ENCODE results near the gene GPAM. TPM values are rescaled to one million over a fixed set of nuclear protein-coding genes. Genes with fewer than 3 reads are reported as not detected.

Gene GPAM
- polyA plus RNA-seq, 1 of the 3 experiments (the other 2 are of a cell fraction): 2.1 TPM

GRCh38 chr10:112159469-112159868 lies 24.1 kb downstream of the GPAM start:
- no peak overlapping the region for H3K27ac ChIP-seq (ENCODE audit: low read depth in 2 of 2, low read length in 1 of 2)
- H3K9me3 ChIP-seq: no peaks in the 10 kb centered on the region
- H3K27me3 ChIP-seq (ENCODE audit: insufficient read depth): no peaks in the 10 kb centered on the region
- H3F3A ChIP-seq (replicated peaks; ENCODE audit: insufficient read depth): no peaks in the 10 kb centered on the region
- POLR2A ChIA-PET: no interaction called here
- CTCF ChIA-PET: interaction anchor here (1.5 to 3.6 kb wide), 3 partner anchors 22 to 156 kb away, joined by 3 to 15 read pairs (median 4); no protein-coding TSS in a partner anchor
- peaks cover 51 to 84% of the 10 kb centered on the region in 2 experiments for H3K36me3 ChIP-seq (replicated peaks in 1 of 2; ENCODE audit: control insufficient read depth in 1 of 2, insufficient read depth in 2 of 2, low read length in 1 of 2)
- no peaks in the 10 kb centered on the region for H3K9me2 ChIP-seq
- no peak overlapping the region for H3K9ac ChIP-seq
- no peak overlapping the region for H3K4me2 ChIP-seq
- no peak overlapping the region for H3K4me3 ChIP-seq (ENCODE audit: low read depth in 2 of 2, low read length in 1 of 2)
- H2AFZ ChIP-seq (ENCODE audit: low read depth): no peak overlapping the region
- no peaks in the 10 kb centered on the region for H3K79me2 ChIP-seq (ENCODE audit: insufficient read depth)
- H3K4me1 ChIP-seq (ENCODE audit: control insufficient read depth in 1 of 2, insufficient read depth in 2 of 2, low read depth in 1 of 2, low read length in 1 of 2): no peaks in the 10 kb centered on the region
- H4K20me1 ChIP-seq (ENCODE audit: insufficient read depth): no peaks in the 10 kb centered on the region
- TF ChIP-seq RAD21 (IDR thresholded peaks at IDR 0.05; ENCODE audit: low read length) (no peak), FOXM1 (IDR thresholded peaks at IDR 0.05; ENCODE audit: low read depth) (no peak), NRF1 (IDR thresholded peaks at IDR 0.05; ENCODE audit: low read depth, low read length) (no peak), YY1 (IDR thresholded peaks at IDR 0.05; ENCODE audit: low read depth) (no peak), FOSL2 (IDR thresholded peaks at IDR 0.05; ENCODE audit: borderline replicate concordance, low read depth) (no peak), CTCF (IDR thresholded peaks at IDR 0.05) (no peak), CHD2 (IDR thresholded peaks at IDR 0.05; ENCODE audit: low read length, partially characterized antibody) (no peak), RCOR1 (IDR thresholded peaks at IDR 0.05; ENCODE audit: low read length) (no peak), REST (IDR thresholded peaks at IDR 0.05; ENCODE audit: low read depth, low read length) (no peak), SMC3 (IDR thresholded peaks at IDR 0.05; ENCODE audit: low read depth, low read length) (no peak), EZH2phosphoT487 (IDR thresholded peaks at IDR 0.05; ENCODE audit: borderline replicate concordance, low read depth) (no peak), JUND (IDR thresholded peaks at IDR 0.05) (no peak), GABPA (IDR thresholded peaks at IDR 0.05; ENCODE audit: low read depth) (no peak), RFX5 (IDR thresholded peaks at IDR 0.05; ENCODE audit: low read length) (no peak), USF2 (IDR thresholded peaks at IDR 0.05; ENCODE audit: borderline replicate concordance, low read depth, low read length) (no peak), MXI1 (IDR thresholded peaks at IDR 0.05; ENCODE audit: low read depth, low read length) (no peak), FOXJ3 (CRISPR knock-in tag; IDR thresholded peaks at IDR 0.05) (no peak)
- TF ChIP-seq, protein P1, sequence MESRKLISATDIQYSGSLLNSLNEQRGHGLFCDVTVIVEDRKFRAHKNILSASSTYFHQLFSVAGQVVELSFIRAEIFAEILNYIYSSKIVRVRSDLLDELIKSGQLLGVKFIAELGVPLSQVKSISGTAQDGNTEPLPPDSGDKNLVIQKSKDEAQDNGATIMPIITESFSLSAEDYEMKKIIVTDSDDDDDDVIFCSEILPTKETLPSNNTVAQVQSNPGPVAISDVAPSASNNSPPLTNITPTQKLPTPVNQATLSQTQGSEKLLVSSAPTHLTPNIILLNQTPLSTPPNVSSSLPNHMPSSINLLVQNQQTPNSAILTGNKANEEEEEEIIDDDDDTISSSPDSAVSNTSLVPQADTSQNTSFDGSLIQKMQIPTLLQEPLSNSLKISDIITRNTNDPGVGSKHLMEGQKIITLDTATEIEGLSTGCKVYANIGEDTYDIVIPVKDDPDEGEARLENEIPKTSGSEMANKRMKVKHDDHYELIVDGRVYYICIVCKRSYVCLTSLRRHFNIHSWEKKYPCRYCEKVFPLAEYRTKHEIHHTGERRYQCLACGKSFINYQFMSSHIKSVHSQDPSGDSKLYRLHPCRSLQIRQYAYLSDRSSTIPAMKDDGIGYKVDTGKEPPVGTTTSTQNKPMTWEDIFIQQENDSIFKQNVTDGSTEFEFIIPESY (IDR thresholded peaks at IDR 0.05; ENCODE audit: borderline replicate concordance, low read depth): no peak
- TF ChIP-seq, protein P2, sequence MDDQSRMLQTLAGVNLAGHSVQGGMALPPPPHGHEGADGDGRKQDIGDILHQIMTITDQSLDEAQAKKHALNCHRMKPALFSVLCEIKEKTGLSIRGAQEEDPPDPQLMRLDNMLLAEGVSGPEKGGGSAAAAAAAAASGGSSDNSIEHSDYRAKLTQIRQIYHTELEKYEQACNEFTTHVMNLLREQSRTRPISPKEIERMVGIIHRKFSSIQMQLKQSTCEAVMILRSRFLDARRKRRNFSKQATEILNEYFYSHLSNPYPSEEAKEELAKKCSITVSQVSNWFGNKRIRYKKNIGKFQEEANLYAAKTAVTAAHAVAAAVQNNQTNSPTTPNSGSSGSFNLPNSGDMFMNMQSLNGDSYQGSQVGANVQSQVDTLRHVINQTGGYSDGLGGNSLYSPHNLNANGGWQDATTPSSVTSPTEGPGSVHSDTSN (IDR thresholded peaks at IDR 0.05): no peak
- DNase-seq: no peak
- 98% methylated on average over 8 of the region's 8 CpGs for WGBS (ENCODE audit: low lambda C conversion rate)

All from SK-N-SH (cell line).